Astrocyte of the cerebellum (primary cell): ENCODE data around the gene ZNF205.

Source experiments
- DNase-seq: peaks from one replicate; pipeline ENCODE4 v3.0.0-alpha.2; 2011; ENCODE audit warnings: low read depth
- H3K4me3 ChIP-seq: 2 replicates; pipeline ENCODE4 v1.5.1; 2011; ENCODE audit warnings: mild to moderate bottlenecking, low read depth, low read length, moderate library complexity
- CTCF ChIP-seq: IDR thresholded peaks from 2 replicates; pipeline ENCODE4 v1.5.1; 2012; ENCODE audit warnings: low read length, low read depth, moderate library complexity, mild to moderate bottlenecking; ENCODE audit errors: missing control alignments
- in situ Hi-C: cut with HindIII; loops from 2 replicates; pipeline ENCODE4 v1.10.0; 2017; ENCODE audit warnings: low sequenced_read_pairs

Gene ZNF205

GRCh38 chr16:3097266-3097665 is 15.1 kb upstream of the ZNF205 start:
- in situ Hi-C loops = loop anchor here (5.0 kb wide), 1 partner anchor 35 kb away; no protein-coding TSS in a partner anchor
- TF ChIP-seq CTCF = no peak
- H3K4me3 ChIP-seq = no peak overlapping the region
- no peak for DNase-seq

GRCh38 chr16:3098459-3099394 is 13.7 kb upstream of the ZNF205 start, which contains the start of gene ZSCAN10:
ZSCAN10 (minus strand) TSS chr16:3099294; CDS start chr16:3092937, 6,357 bp downstream.
- H3K4me3 ChIP-seq = peak within 1 kb of the TSS; percentile 6
- TF ChIP-seq CTCF = no peak
- no peak for DNase-seq
- in situ Hi-C loops = loop anchor here (5.0 kb wide), 1 partner anchor 36 kb away; no protein-coding TSS in a partner anchor

GRCh38 chr16:3099395-3099731 is 13.0 kb upstream of the ZNF205 start:
- no peak overlapping the region for H3K4me3 ChIP-seq
- DNase-seq = no peak
- in situ Hi-C loops = loop anchor here (5.0 kb wide), 1 partner anchor 37 kb away; no protein-coding TSS in a partner anchor
- TF ChIP-seq CTCF = no peak

GRCh38 chr16:3099732-3100499 is 12.5 kb upstream of the ZNF205 start:
- peak overlapping the region; percentile 6 for H3K4me3 ChIP-seq
- TF ChIP-seq CTCF = no peak
- DNase-seq = peak; percentile 20
- in situ Hi-C loops = loop anchor here (5.0 kb wide), 1 partner anchor 38 kb away; no protein-coding TSS in a partner anchor

GRCh38 chr16:3101018-3101840 is 11.2 kb upstream of the ZNF205 start:
- no peak for DNase-seq
- peak; percentile 46 for TF ChIP-seq CTCF
- H3K4me3 ChIP-seq = no peak overlapping the region
- in situ Hi-C loops = no loop called here
